Smooth muscle cell (in vitro differentiated cells): ENCODE measurements around the gene DOCK9. TPM values are rescaled to one million over a fixed set of nuclear protein-coding genes. Genes with fewer than 3 reads are reported as not detected.

Source experiments
- DNase-seq: peaks from one replicate; lab custom pipeline; 2025; ENCODE audit not compliant: unreplicated experiment; lab: John Stamatoyannopoulos, UW
- H2AFZ ChIP-seq: fragments of 200-600 bp; sonication (generic); 2 replicates; pipeline ENCODE4 v1.6.0; 2016; ENCODE audit warnings: antibody characterized with exemption, low read depth, mild to moderate bottlenecking
- H3F3A ChIP-seq: fragments of 200-600 bp; sonication (generic); 2 replicates; pipeline ENCODE4 v1.6.0; 2017; ENCODE audit warnings: antibody characterized with exemption, low read depth
- H3K27ac ChIP-seq: fragments of 200-600 bp; sonication (generic); 2 replicates; pipeline ENCODE4 v1.5.1; 2016; ENCODE audit warnings: low read depth, mild to moderate bottlenecking
- H3K27me3 ChIP-seq: fragments of 200-600 bp; sonication (generic); 2 replicates; pipeline ENCODE4 v1.6.1; 2016; ENCODE audit warnings: low read depth, mild to moderate bottlenecking
- H3K36me3 ChIP-seq: fragments of 200-600 bp; sonication (generic); 2 replicates; pipeline ENCODE4 v1.5.1; 2016; ENCODE audit warnings: low read depth
- H3K4me1 ChIP-seq: fragments of 200-600 bp; sonication (generic); 2 replicates; pipeline ENCODE4 v1.5.1; 2016; ENCODE audit warnings: low read depth
- H3K4me2 ChIP-seq: fragments of 200-600 bp; sonication (generic); 2 replicates; pipeline ENCODE4 v1.6.0; 2016; ENCODE audit warnings: mild to moderate bottlenecking
- H3K4me3 ChIP-seq: fragments of 200-600 bp; sonication (generic); 2 replicates; pipeline ENCODE4 v1.5.1; 2016; ENCODE audit warnings: mild to moderate bottlenecking
- H3K79me2 ChIP-seq: fragments of 200-600 bp; sonication (generic); 2 replicates; pipeline ENCODE4 v1.6.0; 2016; ENCODE audit warnings: low read depth, mild to moderate bottlenecking
- H3K9ac ChIP-seq: fragments of 200-600 bp; sonication (generic); 2 replicates; pipeline ENCODE4 v1.6.0; 2016; ENCODE audit warnings: low read depth
- H3K9me3 ChIP-seq: fragments of 200-600 bp; sonication (generic); replicated peaks from 2 replicates; pipeline ENCODE4 v1.5.1; 2016; ENCODE audit warnings: low read depth
- H4K20me1 ChIP-seq: fragments of 200-600 bp; sonication (generic); 2 replicates; pipeline ENCODE4 v1.6.0; 2016; ENCODE audit warnings: low read depth
- CTCF ChIP-seq: fragments of 200-600 bp; sonication (generic); IDR thresholded peaks from 2 replicates; pipeline ENCODE4 v1.5.1; 2017; ENCODE audit warnings: borderline replicate concordance, mild to moderate bottlenecking, antibody characterized with exemption; ENCODE audit not compliant: insufficient read depth, poor library complexity, severe bottlenecking
- WGBS: methylation state at CpG from one replicate; pipeline ENCODE4 v1.1.7; 2016; ENCODE audit warnings: low lambda C conversion rate; 5-methylcytosine and 5-hydroxymethylcytosine counted together
- polyA plus RNA-seq: library from polyadenylated mRNA; unstranded; fragments of >200 nt; fragmentation: Nextera tagmentation; extraction: Ambion mirVana; gene quantifications from 2 replicates; pipeline ENCODE4 v1.2.1, GENCODE V29; 2016
- total RNA-seq: library from RNA; depleted of rRNA; stranded (reverse); fragments of >200 nt; gene quantifications from 2 replicates; pipeline ENCODE4 v1.2.3, GENCODE V29; 2014

Gene DOCK9
- total and polyA plus RNA-seq, 2 experiments from 2014 or later: 5.7 to 25.1 TPM

GRCh38 chr13:98958443-98958794 lies 19.4 kb downstream of the DOCK9 start:
- Histone ChIP-seq H3F3A (no peaks in the 10 kb centered on the region), H3K79me2 (no peaks in the 10 kb centered on the region), H3K4me3 (no peak overlapping the region), H3K36me3 (no peaks in the 10 kb centered on the region), H3K4me2 (no peak overlapping the region), H2AFZ (no peak overlapping the region), H3K9me3 (no peaks in the 10 kb centered on the region), H3K4me1 (peaks cover 9% of the 10 kb centered on the region), H4K20me1 (no peaks in the 10 kb centered on the region), H3K9ac (no peak overlapping the region), H3K27me3 (no peaks in the 10 kb centered on the region), H3K27ac (no peak overlapping the region)
- DNase-seq: no peak
- TF ChIP-seq CTCF: no peak
- WGBS: 100% methylated on average over 3 of the region's 3 CpGs

GRCh38 chr13:98957731-98958442 lies 20.0 kb downstream of the DOCK9 start:
- Histone ChIP-seq H3K27ac (no peak overlapping the region), H3K9ac (no peak overlapping the region), H2AFZ (no peak overlapping the region), H3K4me3 (no peak overlapping the region), H3K9me3 (no peaks in the 10 kb centered on the region), H3K4me1 (peaks cover 9% of the 10 kb centered on the region), H4K20me1 (no peaks in the 10 kb centered on the region), H3K27me3 (no peaks in the 10 kb centered on the region), H3F3A (no peaks in the 10 kb centered on the region), H3K79me2 (no peaks in the 10 kb centered on the region), H3K4me2 (no peak overlapping the region), H3K36me3 (no peaks in the 10 kb centered on the region)
- DNase-seq: no peak
- no peak for TF ChIP-seq CTCF
- WGBS: 94% methylated on average over 3 of the region's 3 CpGs

- Histone ChIP-seq H2AFZ (no peak overlapping the region), H3F3A (no peaks in the 10 kb centered on the region), H3K79me2 (no peaks in the 10 kb centered on the region), H3K27ac (no peak overlapping the region), H3K27me3 (no peaks in the 10 kb centered on the region), H4K20me1 (no peaks in the 10 kb centered on the region), H3K4me2 (no peak overlapping the region), H3K9ac (no peak overlapping the region), H3K36me3 (no peaks in the 10 kb centered on the region), H3K4me3 (no peak overlapping the region), H3K9me3 (no peaks in the 10 kb centered on the region), H3K4me1 (peaks cover 9% of the 10 kb centered on the region)
- no peak for DNase-seq
- TF ChIP-seq CTCF: no peak
- 69% methylated on average over 9 of the region's 9 CpGs for WGBS
Measured at GRCh38 chr13:98955336-98955735, 22.5 kb downstream of the DOCK9 start.

GRCh38 chr13:98954313-98954712 lies 23.6 kb downstream of the DOCK9 start:
- H3K9ac ChIP-seq: no peak overlapping the region
- H3K27ac ChIP-seq: no peak overlapping the region
- no peaks in the 10 kb centered on the region for H3K79me2 ChIP-seq
- no peak for DNase-seq
- no peaks in the 10 kb centered on the region for H3F3A ChIP-seq
- peaks cover 1% of the 10 kb centered on the region for H3K4me1 ChIP-seq
- H2AFZ ChIP-seq: no peak overlapping the region
- H3K36me3 ChIP-seq: no peaks in the 10 kb centered on the region
- H3K27me3 ChIP-seq: no peaks in the 10 kb centered on the region
- H3K4me2 ChIP-seq: no peak overlapping the region
- TF ChIP-seq CTCF: no peak
- H3K4me3 ChIP-seq: no peak overlapping the region
- no peaks in the 10 kb centered on the region for H4K20me1 ChIP-seq
- H3K9me3 ChIP-seq: no peaks in the 10 kb centered on the region
- WGBS: 69% methylated on average over 4 of the region's 4 CpGs
